HG02571 (cell line): Measurements from ENCODE around the gene UCKL1.
"Not testable (repeated sequence)": the region's sequence is repeated elsewhere in the genome, so short reads cannot be mapped to it uniquely, and the experiment has no call there.

Experiments
- ATAC-seq: cut with Tn5 transposase; IDR thresholded peaks from one replicate; pipeline ENCODE4 v1.9.1; 2021; ENCODE audit warnings: mild to moderate bottlenecking, moderate library complexity; ENCODE audit not compliant: unreplicated experiment

Gene UCKL1

GRCh38 chr20:63972312-63973159 is 16.3 kb upstream of the UCKL1 start:
- no peak for ATAC-seq

- ATAC-seq = not testable (repeated sequence)
Measured at GRCh38 chr20:63971960-63972311, 15.7 kb upstream of the UCKL1 start.

GRCh38 chr20:63970714-63971431 is 14.7 kb upstream of the UCKL1 start:
- no peak for ATAC-seq

GRCh38 chr20:63969838-63970713 is 13.9 kb upstream of the UCKL1 start, which contains the start of gene ZNF512B:
Gene ZNF512B, minus strand, starts transcription at chr20:63969930. Its CDS starts 1,980 bp downstream, at chr20:63967950.
- no peak for ATAC-seq

GRCh38 chr20:63968928-63969760 is 12.9 kb upstream of the UCKL1 start:
- no peak for ATAC-seq

GRCh38 chr20:63968136-63968927 is 12.1 kb upstream of the UCKL1 start:
- no peak for ATAC-seq

- ATAC-seq = no peak
Measured at GRCh38 chr20:63967330-63968135, 11.3 kb upstream of the UCKL1 start.

GRCh38 chr20:63966944-63967322 is 10.7 kb upstream of the UCKL1 start:
- ATAC-seq = no peak

GRCh38 chr20:63966172-63966943 is 10.1 kb upstream of the UCKL1 start:
- no peak for ATAC-seq

- ATAC-seq = no peak
Measured at GRCh38 chr20:63964412-63964811, 8.2 kb upstream of the UCKL1 start.

GRCh38 chr20:63963784-63964301 is 7.6 kb upstream of the UCKL1 start:
- no peak for ATAC-seq

GRCh38 chr20:63963348-63963741 is 7.1 kb upstream of the UCKL1 start:
- no peak for ATAC-seq

- ATAC-seq = no peak
Measured at GRCh38 chr20:63962426-63963347, 6.5 kb upstream of the UCKL1 start.

- no peak for ATAC-seq
Measured at GRCh38 chr20:63961664-63962425, 5.6 kb upstream of the UCKL1 start.

- ATAC-seq = not testable (repeated sequence)
Measured at GRCh38 chr20:63960654-63961621, 4.7 kb upstream of the UCKL1 start.
